Calu3 (cell line): Measurements from ENCODE around the gene TMEM259. TPM values are rescaled to one million over a fixed set of nuclear protein-coding genes. Genes with fewer than 3 reads are reported as not detected.
A peak's percentile ranks its signal among the peaks of the same experiment; 100 is the strongest.

Experiments used
- BruUV-seq: library from RNA; stranded (reverse); fragments of 400-500 nt; replicated peaks from 2 replicates; lab custom pipeline; 2021; lab: Mats Ljungman, UMichigan
- CTCF ChIA-PET: fragments of 300-600 bp; sonication (Branson Sonifier 250); formaldehyde crosslinking; loops from one replicate; lab custom pipeline; 2022; ENCODE audit warnings: antibody characterized with exemption; lab: Charles Lee
- DNase-seq: peaks from one replicate; pipeline ENCODE4 v3.0.0; 2022
- H3K27ac Mint-ChIP-seq: one replicate; pipeline ENCODE4 v1.8.0; 2022; ENCODE audit warnings: mixed read lengths; ENCODE audit not compliant: unreplicated experiment
- H3K27me3 Mint-ChIP-seq: one replicate; pipeline ENCODE4 v1.8.0; 2022; ENCODE audit warnings: mixed read lengths; ENCODE audit not compliant: unreplicated experiment
- H3K36me3 Mint-ChIP-seq: one replicate; pipeline ENCODE4 v1.8.0; 2022; ENCODE audit warnings: mild to moderate bottlenecking, moderate library complexity, mixed read lengths; ENCODE audit not compliant: insufficient read depth, unreplicated experiment
- H3K4me1 Mint-ChIP-seq: one replicate; pipeline ENCODE4 v1.8.0; 2022; ENCODE audit warnings: mild to moderate bottlenecking, low read depth, mixed read lengths; ENCODE audit not compliant: unreplicated experiment
- H3K4me3 Mint-ChIP-seq: one replicate; pipeline ENCODE4 v1.8.0; 2022; ENCODE audit warnings: mild to moderate bottlenecking, low read depth, moderate library complexity, mixed read lengths; ENCODE audit not compliant: unreplicated experiment
- H3K9me3 Mint-ChIP-seq: one replicate; pipeline ENCODE4 v1.8.0; 2022; ENCODE audit warnings: low read depth, mixed read lengths; ENCODE audit not compliant: unreplicated experiment
- intact Hi-C: fragments of 100-400 bp; cut with micrococcal nuclease; formaldehyde crosslinking; loops from one replicate; pipeline ENCODE4 v1.10.0; 2022; ENCODE audit not compliant: unreplicated experiment
- total RNA-seq: library from RNA; stranded (reverse); gene quantifications from 2 replicates; pipeline ENCODE4 v1.2.3, GENCODE V29; 2022
- TF ChIP-seq, protein P1 (sequence below): fragments of 200-600 bp; IDR thresholded peaks from one replicate; pipeline ENCODE4 v1.8.0; 2022; ENCODE audit warnings: antibody characterized with exemption; ENCODE audit not compliant: unreplicated experiment

TMEM259 gene
- total RNA-seq, 1 experiment from 2014 or later, result 129 TPM

DNA sequence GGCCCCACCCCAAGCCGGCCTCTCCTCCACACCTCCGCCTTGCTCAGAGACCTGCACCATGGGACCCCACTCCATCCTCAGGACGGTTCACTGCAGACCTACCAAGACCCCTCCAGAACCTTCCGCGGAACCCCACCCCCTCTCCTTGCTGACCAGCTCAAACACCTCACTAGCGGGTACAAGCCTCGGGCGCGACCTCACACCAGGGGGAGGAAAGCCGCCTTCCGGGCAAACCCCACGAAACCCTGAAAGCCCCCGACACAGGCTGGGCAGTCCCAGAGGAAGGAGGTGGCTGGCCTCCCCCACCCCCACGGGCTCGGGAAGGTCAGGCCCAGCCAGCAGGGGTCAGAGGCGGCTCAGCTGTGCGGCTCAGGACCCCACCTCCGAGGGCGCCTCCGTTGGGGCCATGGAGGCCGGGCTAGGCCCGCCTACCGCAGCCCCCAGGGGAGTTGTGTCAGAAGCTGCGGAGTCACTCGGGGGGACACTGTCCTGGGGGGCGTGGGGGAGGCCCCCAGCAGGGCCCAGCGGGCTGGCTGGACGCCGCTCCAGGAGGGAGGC, 10.9 kb downstream of the TMEM259 start:
- peaks cover 27% of the 10 kb centered on the region for H3K36me3 Mint-ChIP-seq
- H3K4me3 Mint-ChIP-seq, result no peak overlapping the region
- no peaks in the 10 kb centered on the region for H3K9me3 Mint-ChIP-seq
- H3K27ac Mint-ChIP-seq, result no peak overlapping the region
- intact Hi-C loops, result no loop called here
- H3K27me3 Mint-ChIP-seq, result peaks cover 7% of the 10 kb centered on the region
- TF ChIP-seq, protein P1, sequence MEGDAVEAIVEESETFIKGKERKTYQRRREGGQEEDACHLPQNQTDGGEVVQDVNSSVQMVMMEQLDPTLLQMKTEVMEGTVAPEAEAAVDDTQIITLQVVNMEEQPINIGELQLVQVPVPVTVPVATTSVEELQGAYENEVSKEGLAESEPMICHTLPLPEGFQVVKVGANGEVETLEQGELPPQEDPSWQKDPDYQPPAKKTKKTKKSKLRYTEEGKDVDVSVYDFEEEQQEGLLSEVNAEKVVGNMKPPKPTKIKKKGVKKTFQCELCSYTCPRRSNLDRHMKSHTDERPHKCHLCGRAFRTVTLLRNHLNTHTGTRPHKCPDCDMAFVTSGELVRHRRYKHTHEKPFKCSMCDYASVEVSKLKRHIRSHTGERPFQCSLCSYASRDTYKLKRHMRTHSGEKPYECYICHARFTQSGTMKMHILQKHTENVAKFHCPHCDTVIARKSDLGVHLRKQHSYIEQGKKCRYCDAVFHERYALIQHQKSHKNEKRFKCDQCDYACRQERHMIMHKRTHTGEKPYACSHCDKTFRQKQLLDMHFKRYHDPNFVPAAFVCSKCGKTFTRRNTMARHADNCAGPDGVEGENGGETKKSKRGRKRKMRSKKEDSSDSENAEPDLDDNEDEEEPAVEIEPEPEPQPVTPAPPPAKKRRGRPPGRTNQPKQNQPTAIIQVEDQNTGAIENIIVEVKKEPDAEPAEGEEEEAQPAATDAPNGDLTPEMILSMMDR, result no peak
- DNase-seq, result no peak
- CTCF ChIA-PET, result no interaction called here
- no peaks in the 10 kb centered on the region for H3K4me1 Mint-ChIP-seq
- BruUV-seq, result no TSS peak

DNA sequence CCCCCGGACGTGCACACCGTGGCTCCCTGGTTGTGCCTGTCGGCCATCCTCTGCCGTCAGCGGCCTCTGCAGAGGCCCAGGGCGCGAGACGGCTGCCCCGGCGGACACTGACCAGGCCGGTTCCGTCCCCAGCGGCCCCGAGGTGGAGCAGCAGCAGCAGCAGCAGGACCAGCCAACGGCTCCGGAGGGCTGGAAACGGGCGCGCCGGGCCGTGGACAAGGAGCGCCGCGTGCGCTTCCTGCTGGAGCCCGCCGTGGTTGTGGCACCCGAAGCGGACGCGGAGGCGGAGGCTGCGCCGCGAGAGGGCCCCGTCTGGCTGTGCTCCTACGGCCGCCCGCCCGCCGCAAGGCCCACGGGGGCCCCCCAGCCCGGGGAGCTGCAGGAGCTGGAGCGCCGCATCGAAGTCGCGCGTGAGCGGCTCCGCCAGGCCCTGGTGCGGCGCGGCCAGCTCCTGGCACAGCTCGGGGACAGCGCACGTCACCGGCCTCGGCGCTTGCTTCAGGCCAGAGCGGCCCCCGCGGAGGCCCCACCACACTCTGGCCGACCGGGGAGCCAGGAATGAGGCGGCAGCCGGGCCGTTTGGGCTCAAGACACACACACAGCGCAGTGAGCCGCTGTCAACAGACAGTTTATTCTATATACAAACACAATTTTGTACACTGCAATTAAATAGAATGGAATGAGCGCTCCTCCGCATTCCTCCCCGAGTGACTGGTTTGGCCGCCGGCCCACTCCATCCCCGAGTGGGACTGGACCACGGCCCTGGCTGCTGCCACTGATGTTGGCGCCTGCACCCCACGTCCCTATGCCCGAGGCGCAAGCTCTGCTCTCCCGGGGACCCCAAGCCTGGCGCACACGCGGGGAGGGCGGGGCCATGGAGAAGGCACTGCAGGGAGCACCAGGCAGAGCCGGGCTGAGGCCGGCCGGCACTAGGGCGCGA, 11.6 kb downstream of the TMEM259 start:
- intact Hi-C loops, result no loop called here
- H3K4me1 Mint-ChIP-seq, result no peaks in the 10 kb centered on the region
- BruUV-seq, result TSS peak; percentile 88
- no peak for DNase-seq
- peaks cover 29% of the 10 kb centered on the region for H3K36me3 Mint-ChIP-seq
- peaks cover 14% of the 10 kb centered on the region for H3K27me3 Mint-ChIP-seq
- H3K4me3 Mint-ChIP-seq, result no peak overlapping the region
- CTCF ChIA-PET, result no interaction called here
- H3K27ac Mint-ChIP-seq, result no peak overlapping the region
- TF ChIP-seq, protein P1, result no peak
- H3K9me3 Mint-ChIP-seq, result no peaks in the 10 kb centered on the region

- Mint-ChIP-seq H3K27ac (no peak overlapping the region), H3K27me3 (peaks cover 23% of the 10 kb centered on the region), H3K4me3 (no peak overlapping the region), H3K4me1 (no peaks in the 10 kb centered on the region), H3K36me3 (peaks cover 33% of the 10 kb centered on the region), H3K9me3 (no peaks in the 10 kb centered on the region)
- TF ChIP-seq, protein P1, result no peak
- intact Hi-C loops, result no loop called here
- no TSS peak for BruUV-seq
- CTCF ChIA-PET, result no interaction called here
- no peak for DNase-seq
These were observed 12.5 kb downstream of the TMEM259 start for GRCh38 chr19:1008268-1009040.

DNA sequence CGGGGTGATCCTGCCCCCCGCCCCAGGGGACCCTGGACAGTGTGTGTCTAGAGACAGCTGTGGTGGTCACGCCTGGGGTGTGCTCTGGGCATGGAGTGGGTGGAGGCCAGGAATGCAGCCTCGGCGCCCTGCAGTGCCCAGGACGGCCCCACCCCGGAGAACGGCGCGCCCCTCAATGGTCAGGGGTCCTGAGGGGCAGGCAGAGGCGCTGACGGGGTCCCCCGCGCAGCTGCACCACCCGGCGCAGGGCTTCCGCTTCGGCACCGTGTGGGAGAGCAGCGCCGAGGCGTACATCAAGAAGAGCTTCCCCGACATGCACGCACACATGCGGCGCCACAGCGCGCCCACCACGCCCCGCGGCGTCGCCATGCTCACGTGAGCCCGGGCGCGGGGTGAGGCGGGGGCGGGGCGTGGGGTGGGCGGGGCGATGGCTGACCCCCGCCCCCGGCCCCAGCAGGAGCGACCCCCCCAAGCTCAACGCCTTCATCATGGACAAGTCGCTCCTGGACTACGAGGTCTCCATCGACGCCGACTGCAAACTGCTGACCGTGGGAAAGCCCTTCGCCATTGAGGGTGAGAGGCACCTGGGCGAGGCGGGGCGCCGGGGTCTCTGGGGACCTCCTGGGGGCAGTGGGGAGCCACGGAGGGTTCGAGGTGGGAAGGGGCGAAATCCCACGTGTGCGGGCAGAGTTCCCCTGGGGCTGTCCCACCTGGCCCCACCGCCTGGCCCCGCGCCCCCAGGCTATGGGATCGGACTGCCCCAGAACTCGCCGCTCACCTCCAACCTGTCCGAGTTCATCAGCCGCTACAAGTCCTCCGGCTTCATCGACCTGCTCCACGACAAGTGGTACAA, 13.3 kb downstream of the TMEM259 start:
- Mint-ChIP-seq H3K27ac (no peak overlapping the region), H3K36me3 (peaks cover 33% of the 10 kb centered on the region), H3K4me1 (no peaks in the 10 kb centered on the region), H3K9me3 (no peaks in the 10 kb centered on the region), H3K4me3 (no peak overlapping the region), H3K27me3 (peaks cover 30% of the 10 kb centered on the region)
- intact Hi-C loops, result no loop called here
- TF ChIP-seq, protein P1, result no peak
- DNase-seq, result no peak
- BruUV-seq, result no TSS peak
- CTCF ChIA-PET, result no interaction called here
